Neural cell (in vitro differentiated cells): ENCODE results near the gene SIT1. TPM values are rescaled to one million over a fixed set of nuclear protein-coding genes. Genes with fewer than 3 reads are reported as not detected.

Source experiments
- H2AFZ ChIP-seq: fragments of 200-600, 300-800 bp; sonication (generic), shearing (Covaris generic); 2 replicates; pipeline ENCODE4 v1.6.0; 2014; ENCODE audit warnings: low read depth, mild to moderate bottlenecking, antibody characterized with exemption, low read length, moderate library complexity
- H3F3A ChIP-seq: fragments of 200-600 bp; shearing (Covaris generic); 2 replicates; pipeline ENCODE4 v1.6.1; 2016; ENCODE audit warnings: mild to moderate bottlenecking, moderate library complexity, mixed read lengths, antibody characterized with exemption, low read length; ENCODE audit not compliant: insufficient read depth, poor library complexity, severe bottlenecking
- H3K27ac ChIP-seq: fragments of 200-600, 300-800 bp; sonication (generic), shearing (Covaris generic); 2 replicates; pipeline ENCODE4 v1.5.1; 2014; ENCODE audit warnings: mild to moderate bottlenecking, low read length, moderate library complexity
- H3K27me3 ChIP-seq: fragments of 300-800, 200-600 bp; sonication (generic), shearing (Covaris generic); 2 replicates; pipeline ENCODE4 v1.6.0; 2014; ENCODE audit warnings: mild to moderate bottlenecking, low read depth, low read length, moderate library complexity; ENCODE audit not compliant: insufficient read depth
- H3K36me3 ChIP-seq: fragments of 300-800, 200-600 bp; sonication (generic), shearing (Covaris generic); 2 replicates; pipeline ENCODE4 v1.5.1; 2014; ENCODE audit warnings: mild to moderate bottlenecking, antibody characterized with exemption, low read length, moderate library complexity; ENCODE audit not compliant: insufficient read depth
- H3K4me2 ChIP-seq: fragments of 300-800, 200-600 bp; sonication (generic), shearing (Covaris generic); 2 replicates; pipeline ENCODE4 v1.6.0; 2014; ENCODE audit warnings: mild to moderate bottlenecking, low read length
- H3K4me3 ChIP-seq: fragments of 300-800, 200-600 bp; sonication (generic), shearing (Covaris generic); 2 replicates; pipeline ENCODE4 v1.5.1; 2014; ENCODE audit warnings: mild to moderate bottlenecking, low read length, moderate library complexity
- H3K79me2 ChIP-seq: fragments of 200-600 bp; shearing (Covaris generic); replicated peaks from 2 replicates; pipeline ENCODE4 v1.6.0; 2014; ENCODE audit warnings: mild to moderate bottlenecking, low read length, moderate library complexity; ENCODE audit not compliant: insufficient read depth
- H3K9ac ChIP-seq: fragments of 300-800, 200-600 bp; sonication (generic), shearing (Covaris generic); 2 replicates; pipeline ENCODE4 v1.6.1; 2016; ENCODE audit warnings: mild to moderate bottlenecking, low read length, mixed read lengths
- H3K9me2 ChIP-seq: fragments of 200-600 bp; shearing (Covaris generic); 2 replicates; pipeline ENCODE4 v1.6.1; 2016; ENCODE audit warnings: mild to moderate bottlenecking, low read length, mixed read lengths; ENCODE audit not compliant: insufficient read depth
- H3K9me3 ChIP-seq: fragments of 200-600, 300-800 bp; sonication (generic), shearing (Covaris generic); 2 replicates; pipeline ENCODE4 v1.6.1; 2016; ENCODE audit warnings: mild to moderate bottlenecking, mixed run types, low read length, moderate library complexity, mixed read lengths
- H4K20me1 ChIP-seq: fragments of 200-600 bp; shearing (Covaris generic); 2 replicates; pipeline ENCODE4 v1.6.1; 2016; ENCODE audit warnings: mild to moderate bottlenecking, mixed run types; ENCODE audit not compliant: insufficient read depth
- CTCF ChIP-seq: fragments of 450-650 bp; IDR thresholded peaks from 2 replicates; pipeline ENCODE4 v1.5.1; 2014; ENCODE audit warnings: antibody characterized with exemption, mild to moderate bottlenecking, moderate library complexity; ENCODE audit not compliant: poor library complexity, severe bottlenecking
- EP300 ChIP-seq: fragments of 450-650 bp; conservative IDR thresholded peaks from 2 replicates; pipeline ENCODE4 v1.6.1; 2014; ENCODE audit warnings: antibody characterized with exemption, mild to moderate bottlenecking, moderate library complexity; ENCODE audit not compliant: poor library complexity, severe bottlenecking
- EZH2 ChIP-seq: fragments of 200-600, 300-800 bp; shearing (Covaris generic), sonication (generic); IDR thresholded peaks from 2 replicates; pipeline ENCODE4 v1.6.1; 2014; ENCODE audit warnings: antibody characterized with exemption, low read length, borderline replicate concordance, mild to moderate bottlenecking; ENCODE audit not compliant: insufficient read depth, poor library complexity, severe bottlenecking
- MXI1 ChIP-seq: fragments of 450-650 bp; conservative IDR thresholded peaks from 2 replicates; pipeline ENCODE4 v1.6.1; 2014; ENCODE audit warnings: antibody characterized with exemption, mild to moderate bottlenecking; ENCODE audit not compliant: poor library complexity, severe bottlenecking
- POLR2AphosphoS5 ChIP-seq: IDR thresholded peaks from 2 replicates; pipeline ENCODE4 v1.6.1; 2012
- RAD21 ChIP-seq: fragments of 450-650 bp; conservative IDR thresholded peaks from 2 replicates; pipeline ENCODE4 v1.6.1; 2014; ENCODE audit warnings: antibody characterized with exemption, mild to moderate bottlenecking, moderate library complexity
- SMC3 ChIP-seq: fragments of 450-650 bp; conservative IDR thresholded peaks from 2 replicates; pipeline ENCODE4 v1.6.1; 2014; ENCODE audit warnings: antibody characterized with exemption, mild to moderate bottlenecking, moderate library complexity; ENCODE audit not compliant: poor library complexity
- TAF1 ChIP-seq: IDR thresholded peaks from 2 replicates; pipeline ENCODE4 v1.6.1; 2012; ENCODE audit warnings: low read depth
- polyA plus RNA-seq: library from polyadenylated mRNA; depleted of rRNA; stranded (reverse); fragments of >200 nt; gene quantifications from 2 replicates; pipeline ENCODE4 v1.2.3, GENCODE V29; 2014
- TF ChIP-seq, protein P1 (sequence below): IDR thresholded peaks from 2 replicates; pipeline ENCODE4 v1.6.1; 2012; ENCODE audit warnings: borderline replicate concordance

The SIT1 gene
- polyA plus RNA-seq, 1 donor from 2014 or later: not detected

GRCh38 chr9:35675204-35675603, 24.5 kb upstream of the SIT1 start:
- Histone ChIP-seq H3K4me3 (peak overlapping the region; percentile 59), H3K79me2 (no peaks in the 10 kb centered on the region), H3F3A (no peaks in the 10 kb centered on the region), H3K27ac (no peak overlapping the region), H3K9ac (no peak overlapping the region), H3K9me2 (no peaks in the 10 kb centered on the region), H3K36me3 (no peaks in the 10 kb centered on the region), H2AFZ (peak overlapping the region; percentile 14), H3K4me2 (no peak overlapping the region), H3K27me3 (no peaks in the 10 kb centered on the region), H3K9me3 (no peaks in the 10 kb centered on the region), H4K20me1 (no peaks in the 10 kb centered on the region)
- no peak for TF ChIP-seq CTCF
- TF ChIP-seq EP300: no peak
- TF ChIP-seq POLR2AphosphoS5: no peak
- no peak for TF ChIP-seq EZH2
- no peak for TF ChIP-seq TAF1
- TF ChIP-seq SMC3: no peak
- TF ChIP-seq RAD21: no peak
- TF ChIP-seq, protein P1, sequence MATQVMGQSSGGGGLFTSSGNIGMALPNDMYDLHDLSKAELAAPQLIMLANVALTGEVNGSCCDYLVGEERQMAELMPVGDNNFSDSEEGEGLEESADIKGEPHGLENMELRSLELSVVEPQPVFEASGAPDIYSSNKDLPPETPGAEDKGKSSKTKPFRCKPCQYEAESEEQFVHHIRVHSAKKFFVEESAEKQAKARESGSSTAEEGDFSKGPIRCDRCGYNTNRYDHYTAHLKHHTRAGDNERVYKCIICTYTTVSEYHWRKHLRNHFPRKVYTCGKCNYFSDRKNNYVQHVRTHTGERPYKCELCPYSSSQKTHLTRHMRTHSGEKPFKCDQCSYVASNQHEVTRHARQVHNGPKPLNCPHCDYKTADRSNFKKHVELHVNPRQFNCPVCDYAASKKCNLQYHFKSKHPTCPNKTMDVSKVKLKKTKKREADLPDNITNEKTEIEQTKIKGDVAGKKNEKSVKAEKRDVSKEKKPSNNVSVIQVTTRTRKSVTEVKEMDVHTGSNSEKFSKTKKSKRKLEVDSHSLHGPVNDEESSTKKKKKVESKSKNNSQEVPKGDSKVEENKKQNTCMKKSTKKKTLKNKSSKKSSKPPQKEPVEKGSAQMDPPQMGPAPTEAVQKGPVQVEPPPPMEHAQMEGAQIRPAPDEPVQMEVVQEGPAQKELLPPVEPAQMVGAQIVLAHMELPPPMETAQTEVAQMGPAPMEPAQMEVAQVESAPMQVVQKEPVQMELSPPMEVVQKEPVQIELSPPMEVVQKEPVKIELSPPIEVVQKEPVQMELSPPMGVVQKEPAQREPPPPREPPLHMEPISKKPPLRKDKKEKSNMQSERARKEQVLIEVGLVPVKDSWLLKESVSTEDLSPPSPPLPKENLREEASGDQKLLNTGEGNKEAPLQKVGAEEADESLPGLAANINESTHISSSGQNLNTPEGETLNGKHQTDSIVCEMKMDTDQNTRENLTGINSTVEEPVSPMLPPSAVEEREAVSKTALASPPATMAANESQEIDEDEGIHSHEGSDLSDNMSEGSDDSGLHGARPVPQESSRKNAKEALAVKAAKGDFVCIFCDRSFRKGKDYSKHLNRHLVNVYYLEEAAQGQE: no peak
- no peak for TF ChIP-seq MXI1

DNA sequence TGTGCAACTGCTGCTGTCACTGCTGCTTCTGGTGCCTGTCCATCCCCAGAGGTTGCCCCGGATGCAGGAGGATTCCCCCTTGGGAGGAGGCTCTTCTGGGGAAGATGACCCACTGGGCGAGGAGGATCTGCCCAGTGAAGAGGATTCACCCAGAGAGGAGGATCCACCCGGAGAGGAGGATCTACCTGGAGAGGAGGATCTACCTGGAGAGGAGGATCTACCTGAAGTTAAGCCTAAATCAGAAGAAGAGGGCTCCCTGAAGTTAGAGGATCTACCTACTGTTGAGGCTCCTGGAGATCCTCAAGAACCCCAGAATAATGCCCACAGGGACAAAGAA, 23.3 kb upstream of the SIT1 start:
- H3K9me3 ChIP-seq: no peaks in the 10 kb centered on the region
- no peak for TF ChIP-seq MXI1
- no peak for TF ChIP-seq EP300
- no peak for TF ChIP-seq CTCF
- no peak for TF ChIP-seq POLR2AphosphoS5
- TF ChIP-seq EZH2: no peak
- TF ChIP-seq, protein P1: no peak
- TF ChIP-seq TAF1: no peak
- no peak for TF ChIP-seq RAD21
- TF ChIP-seq SMC3: no peak
- H3K27me3 ChIP-seq: no peaks in the 10 kb centered on the region
- H3F3A ChIP-seq: no peaks in the 10 kb centered on the region
- no peaks in the 10 kb centered on the region for H4K20me1 ChIP-seq
- no peak overlapping the region for H2AFZ ChIP-seq
- H3K4me2 ChIP-seq: no peak overlapping the region
- H3K9me2 ChIP-seq: no peaks in the 10 kb centered on the region
- H3K36me3 ChIP-seq: no peaks in the 10 kb centered on the region
- H3K79me2 ChIP-seq: no peaks in the 10 kb centered on the region
- H3K27ac ChIP-seq: no peak overlapping the region
- no peak overlapping the region for H3K9ac ChIP-seq
- no peak overlapping the region for H3K4me3 ChIP-seq
